ENCODE data around the gene BCAS4.

- no peak for TF ChIP-seq CTCF (IDR thresholded peaks at IDR 0.05; ENCODE audit: low read depth, low read length)
- no peak for TF ChIP-seq MAX (IDR thresholded peaks at IDR 0.05; ENCODE audit: low read depth, low read length)
- no peak for TF ChIP-seq POLR2A (IDR thresholded peaks at IDR 0.05; ENCODE audit: extremely low read depth, insufficient read length)
- no peak for TF ChIP-seq MYC (IDR thresholded peaks at IDR 0.05; ENCODE audit: low read depth, low read length)
Measured at GRCh38 chr20:50776122-50776817, 18.6 kb upstream of the BCAS4 start.
